WTC11 (cell line): ENCODE data around the gene ATP8B4. TPM values are rescaled to one million over a fixed set of nuclear protein-coding genes. Genes with fewer than 3 reads are reported as not detected.

Experiments used
- ATAC-seq: fragments of 200-7000 bp; cut with Tn5 transposase; 2 replicates; pipeline ENCODE4 v1.10.0; 2021; ENCODE audit warnings: mild to moderate bottlenecking, moderate library complexity
- CTCF ChIA-PET: fragments of 300-600 bp; sonication (Branson Sonifier 250); formaldehyde crosslinking; loops from one replicate; lab custom pipeline; 2021; ENCODE audit warnings: antibody characterized with exemption; lab: Charles Lee
- POLR2A ChIA-PET: fragments of 350-600 bp; sonication (Branson Sonifier 250); formaldehyde crosslinking; loops from one replicate; lab custom pipeline; 2021; ENCODE audit warnings: antibody characterized with exemption; lab: Charles Lee
- DNase-seq: peaks from one replicate; pipeline ENCODE4 v3.0.0; 2021; ENCODE audit warnings: low spot score
- H3K27ac Mint-ChIP-seq: 2 replicates; pipeline ENCODE4 v1.8.0; 2021; ENCODE audit warnings: mixed read lengths
- H3K27me3 Mint-ChIP-seq: 2 replicates; pipeline ENCODE4 v1.8.0; 2021; ENCODE audit warnings: low read depth, mild to moderate bottlenecking, moderate library complexity, mixed read lengths
- H3K36me3 Mint-ChIP-seq: 2 replicates; pipeline ENCODE4 v1.8.0; 2021; ENCODE audit warnings: mixed read lengths
- H3K4me1 Mint-ChIP-seq: 2 replicates; pipeline ENCODE4 v1.8.0; 2022; ENCODE audit warnings: mixed read lengths
- H3K4me3 Mint-ChIP-seq: 2 replicates; pipeline ENCODE4 v1.8.0; 2021; ENCODE audit warnings: mild to moderate bottlenecking, moderate library complexity, mixed read lengths
- H3K9me3 Mint-ChIP-seq: 2 replicates; pipeline ENCODE4 v1.8.0; 2021; ENCODE audit warnings: mixed read lengths
- CREM ChIP-seq: sonication (generic); formaldehyde crosslinking; IDR thresholded peaks from 2 replicates; pipeline ENCODE4 v1.8.1; 2022; ENCODE audit warnings: mild to moderate bottlenecking, missing genetic modification reagents, moderate library complexity
- ELF4 ChIP-seq: sonication (generic); formaldehyde crosslinking; IDR thresholded peaks from 2 replicates; pipeline ENCODE4 v1.8.1; 2022; ENCODE audit warnings: low read depth, mild to moderate bottlenecking, moderate library complexity, missing genetic modification reagents
- EMX1 ChIP-seq: fragments of 250-450 bp; sonication (Bioruptor Pico); IDR thresholded peaks from 2 replicates; pipeline ENCODE4 v1.8.0; 2021; ENCODE audit warnings: mild to moderate bottlenecking
- FOXJ3 ChIP-seq: sonication (generic); formaldehyde crosslinking; IDR thresholded peaks from 2 replicates; pipeline ENCODE4 v1.9.0; 2021; ENCODE audit warnings: missing genetic modification reagents, mild to moderate bottlenecking, borderline replicate concordance
- FOXP1 ChIP-seq: sonication (generic); formaldehyde crosslinking; IDR thresholded peaks from 2 replicates; pipeline ENCODE4 v1.8.0; 2022; ENCODE audit warnings: missing genetic modification reagents, mild to moderate bottlenecking, moderate library complexity, borderline replicate concordance
- GABPB1 ChIP-seq: sonication (generic); formaldehyde crosslinking; IDR thresholded peaks from 2 replicates; pipeline ENCODE4 v1.8.1; 2023; ENCODE audit warnings: mild to moderate bottlenecking, missing genetic modification reagents
- JAZF1 ChIP-seq: fragments of 250-450 bp; sonication (Bioruptor Pico); IDR thresholded peaks from 2 replicates; pipeline ENCODE4 v1.9.0; 2021; ENCODE audit warnings: moderate library complexity, mild to moderate bottlenecking, inconsistent platforms
- JUN ChIP-seq: sonication (generic); formaldehyde crosslinking; IDR thresholded peaks from 2 replicates; pipeline ENCODE4 v1.8.0; 2023; ENCODE audit warnings: mild to moderate bottlenecking, missing genetic modification reagents
- NR1H2 ChIP-seq: sonication (generic); formaldehyde crosslinking; IDR thresholded peaks from 2 replicates; pipeline ENCODE4 v1.9.0; 2021; ENCODE audit warnings: mild to moderate bottlenecking, moderate library complexity, missing genetic modification reagents
- RELA ChIP-seq: sonication (generic); formaldehyde crosslinking; IDR thresholded peaks from 2 replicates; pipeline ENCODE4 v1.8.1; 2022; ENCODE audit warnings: missing genetic modification reagents, mild to moderate bottlenecking, borderline replicate concordance
- SOX15 ChIP-seq: fragments of 250-450 bp; sonication (Bioruptor Pico); IDR thresholded peaks from 2 replicates; pipeline ENCODE4 v1.9.0; 2021; ENCODE audit warnings: mild to moderate bottlenecking
- ZNF263 ChIP-seq: sonication (generic); formaldehyde crosslinking; IDR thresholded peaks from 2 replicates; pipeline ENCODE4 v1.8.1; 2022; ENCODE audit warnings: low read depth, mild to moderate bottlenecking, moderate library complexity, missing genetic modification reagents
- ZNF317 ChIP-seq: sonication (generic); formaldehyde crosslinking; IDR thresholded peaks from 2 replicates; pipeline ENCODE4 v1.8.1; 2023; ENCODE audit warnings: low read depth, mild to moderate bottlenecking, moderate library complexity, missing genetic modification reagents, borderline replicate concordance
- ZNF396 ChIP-seq: fragments of 250-450 bp; sonication (Bioruptor Pico); IDR thresholded peaks from 2 replicates; pipeline ENCODE4 v1.8.0; 2021; ENCODE audit warnings: mild to moderate bottlenecking, moderate library complexity, borderline replicate concordance
- ZNF416 ChIP-seq: fragments of 250-450 bp; sonication (Bioruptor Pico); IDR thresholded peaks from 2 replicates; pipeline ENCODE4 v1.9.0; 2021; ENCODE audit warnings: mild to moderate bottlenecking, inconsistent platforms
- total RNA-seq: library from RNA; stranded (reverse); gene quantifications from 3 replicates; pipeline ENCODE4 v1.2.3, GENCODE V29; 2021
- TF ChIP-seq, protein P1 (sequence below): fragments of 250-450 bp; sonication (Bioruptor Pico); IDR thresholded peaks from 2 replicates; pipeline ENCODE4 v1.8.0; 2021; ENCODE audit warnings: mild to moderate bottlenecking
- TF ChIP-seq, protein P2 (sequence below): sonication (generic); formaldehyde crosslinking; IDR thresholded peaks from 2 replicates; pipeline ENCODE4 v1.8.0; 2022; ENCODE audit warnings: mild to moderate bottlenecking, missing genetic modification reagents
- TF ChIP-seq, protein P3 (sequence below): fragments of 250-450 bp; sonication (Bioruptor Pico); IDR thresholded peaks from 2 replicates; pipeline ENCODE4 v1.9.0; 2021; ENCODE audit warnings: mild to moderate bottlenecking
- TF ChIP-seq, protein P4 (sequence below): fragments of 200-600 bp; IDR thresholded peaks from 2 replicates; pipeline ENCODE4 v1.8.0; 2022; ENCODE audit warnings: antibody characterized with exemption
- TF ChIP-seq, protein P5 (sequence below): sonication (generic); formaldehyde crosslinking; conservative IDR thresholded peaks from 2 replicates; pipeline ENCODE4 v1.8.1; 2023; ENCODE audit warnings: mild to moderate bottlenecking, low read depth, missing genetic modification reagents, moderate library complexity
- TF ChIP-seq, protein P6 (sequence below): sonication (generic); formaldehyde crosslinking; IDR thresholded peaks from 2 replicates; pipeline ENCODE4 v1.8.1; 2023; ENCODE audit warnings: mild to moderate bottlenecking, missing genetic modification reagents
- TF ChIP-seq, protein P7 (sequence below): fragments of 250-450 bp; sonication (Bioruptor Pico); IDR thresholded peaks from 2 replicates; pipeline ENCODE4 v2.1.2; 2022; ENCODE audit warnings: mild to moderate bottlenecking, moderate library complexity
- TF ChIP-seq, protein P8 (sequence below): sonication (generic); formaldehyde crosslinking; IDR thresholded peaks from 2 replicates; pipeline ENCODE4 v1.8.0; 2022; ENCODE audit warnings: mild to moderate bottlenecking, missing genetic modification reagents
- TF ChIP-seq, protein P9 (sequence below): sonication (generic); formaldehyde crosslinking; IDR thresholded peaks from 2 replicates; pipeline ENCODE4 v1.8.1; 2022; ENCODE audit warnings: low read depth, mild to moderate bottlenecking, moderate library complexity, missing genetic modification reagents, borderline replicate concordance

The ATP8B4 gene
- total RNA-seq, 1 experiment from 2014 or later = 0.37 TPM

DNA sequence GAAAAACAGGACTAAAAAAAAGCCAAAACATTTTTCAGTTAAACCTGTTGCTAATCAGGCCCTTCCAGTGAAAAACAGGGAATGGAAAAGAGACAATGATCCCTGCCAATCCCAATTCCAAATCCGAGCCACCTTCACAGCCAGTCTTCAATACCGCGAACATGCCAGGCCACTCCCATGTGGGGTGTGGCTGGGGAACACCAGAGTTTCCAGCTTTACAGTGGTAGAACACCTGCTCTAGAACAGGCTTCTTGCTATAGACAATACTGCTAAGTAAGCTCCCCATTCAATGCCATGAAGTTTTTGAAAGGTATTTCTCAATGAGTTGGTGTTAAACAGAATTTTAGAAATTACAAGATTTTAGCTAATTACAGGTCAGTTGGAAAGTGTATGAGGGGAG is 228.3 kb downstream of the ATP8B4 start (continued):
- TF ChIP-seq, protein P1, sequence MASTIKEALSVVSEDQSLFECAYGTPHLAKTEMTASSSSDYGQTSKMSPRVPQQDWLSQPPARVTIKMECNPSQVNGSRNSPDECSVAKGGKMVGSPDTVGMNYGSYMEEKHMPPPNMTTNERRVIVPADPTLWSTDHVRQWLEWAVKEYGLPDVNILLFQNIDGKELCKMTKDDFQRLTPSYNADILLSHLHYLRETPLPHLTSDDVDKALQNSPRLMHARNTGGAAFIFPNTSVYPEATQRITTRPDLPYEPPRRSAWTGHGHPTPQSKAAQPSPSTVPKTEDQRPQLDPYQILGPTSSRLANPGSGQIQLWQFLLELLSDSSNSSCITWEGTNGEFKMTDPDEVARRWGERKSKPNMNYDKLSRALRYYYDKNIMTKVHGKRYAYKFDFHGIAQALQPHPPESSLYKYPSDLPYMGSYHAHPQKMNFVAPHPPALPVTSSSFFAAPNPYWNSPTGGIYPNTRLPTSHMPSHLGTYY (CRISPR knock-in tag) = no peak
- TF ChIP-seq, protein P2, sequence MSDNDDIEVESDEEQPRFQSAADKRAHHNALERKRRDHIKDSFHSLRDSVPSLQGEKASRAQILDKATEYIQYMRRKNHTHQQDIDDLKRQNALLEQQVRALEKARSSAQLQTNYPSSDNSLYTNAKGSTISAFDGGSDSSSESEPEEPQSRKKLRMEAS (CRISPR knock-in tag) = no peak
- no peak for TF ChIP-seq ELF4 (CRISPR knock-in tag)
- no peak for TF ChIP-seq FOXP1 (CRISPR knock-in tag)
- TF ChIP-seq EMX1 (CRISPR knock-in tag) = no peak
- TF ChIP-seq ZNF317 = no peak
- TF ChIP-seq, protein P3, sequence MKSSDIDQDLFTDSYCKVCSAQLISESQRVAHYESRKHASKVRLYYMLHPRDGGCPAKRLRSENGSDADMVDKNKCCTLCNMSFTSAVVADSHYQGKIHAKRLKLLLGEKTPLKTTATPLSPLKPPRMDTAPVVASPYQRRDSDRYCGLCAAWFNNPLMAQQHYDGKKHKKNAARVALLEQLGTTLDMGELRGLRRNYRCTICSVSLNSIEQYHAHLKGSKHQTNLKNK (CRISPR knock-in tag) = no peak
- TF ChIP-seq, all 79 proteins: peak for 0

DNA sequence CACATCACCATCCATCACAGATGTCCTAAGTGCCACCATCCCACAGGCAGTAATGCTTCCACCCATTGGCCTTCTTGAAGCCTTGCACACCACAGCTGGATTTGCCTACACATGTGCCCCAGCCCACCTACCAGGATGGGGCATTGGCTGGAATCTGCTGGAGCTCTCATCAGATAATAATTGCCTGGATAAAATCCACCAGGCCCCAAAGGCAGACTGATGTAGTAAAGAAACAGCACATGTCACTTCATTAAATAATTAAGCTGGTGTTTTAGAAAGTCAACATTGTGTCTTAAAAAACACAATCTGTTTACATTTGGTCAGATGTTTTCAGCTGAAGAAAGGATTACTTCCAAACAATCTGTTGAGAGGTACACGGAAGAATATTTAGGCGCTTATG is 229.5 kb downstream of the ATP8B4 start:
- POLR2A ChIA-PET = no interaction called here
- H3K4me1 Mint-ChIP-seq = peaks cover 2% of the 10 kb centered on the region
- CTCF ChIA-PET = interaction anchor here (2.0 kb wide), 1 partner anchor 13 kb away, joined by 9 read pairs; no protein-coding TSS in a partner anchor
- no peak overlapping the region for H3K27ac Mint-ChIP-seq
- H3K36me3 Mint-ChIP-seq = no peaks in the 10 kb centered on the region
- no peak overlapping the region for H3K4me3 Mint-ChIP-seq
- peaks cover 5% of the 10 kb centered on the region for H3K9me3 Mint-ChIP-seq
- no peaks in the 10 kb centered on the region; the same call in 1 of the 2 replicates for H3K27me3 Mint-ChIP-seq
- ATAC-seq = no peak
- TF ChIP-seq RELA (CRISPR knock-in tag) = no peak
- no peak for TF ChIP-seq CREM
- TF ChIP-seq, protein P4, sequence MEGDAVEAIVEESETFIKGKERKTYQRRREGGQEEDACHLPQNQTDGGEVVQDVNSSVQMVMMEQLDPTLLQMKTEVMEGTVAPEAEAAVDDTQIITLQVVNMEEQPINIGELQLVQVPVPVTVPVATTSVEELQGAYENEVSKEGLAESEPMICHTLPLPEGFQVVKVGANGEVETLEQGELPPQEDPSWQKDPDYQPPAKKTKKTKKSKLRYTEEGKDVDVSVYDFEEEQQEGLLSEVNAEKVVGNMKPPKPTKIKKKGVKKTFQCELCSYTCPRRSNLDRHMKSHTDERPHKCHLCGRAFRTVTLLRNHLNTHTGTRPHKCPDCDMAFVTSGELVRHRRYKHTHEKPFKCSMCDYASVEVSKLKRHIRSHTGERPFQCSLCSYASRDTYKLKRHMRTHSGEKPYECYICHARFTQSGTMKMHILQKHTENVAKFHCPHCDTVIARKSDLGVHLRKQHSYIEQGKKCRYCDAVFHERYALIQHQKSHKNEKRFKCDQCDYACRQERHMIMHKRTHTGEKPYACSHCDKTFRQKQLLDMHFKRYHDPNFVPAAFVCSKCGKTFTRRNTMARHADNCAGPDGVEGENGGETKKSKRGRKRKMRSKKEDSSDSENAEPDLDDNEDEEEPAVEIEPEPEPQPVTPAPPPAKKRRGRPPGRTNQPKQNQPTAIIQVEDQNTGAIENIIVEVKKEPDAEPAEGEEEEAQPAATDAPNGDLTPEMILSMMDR = no peak
- TF ChIP-seq, protein P5, sequence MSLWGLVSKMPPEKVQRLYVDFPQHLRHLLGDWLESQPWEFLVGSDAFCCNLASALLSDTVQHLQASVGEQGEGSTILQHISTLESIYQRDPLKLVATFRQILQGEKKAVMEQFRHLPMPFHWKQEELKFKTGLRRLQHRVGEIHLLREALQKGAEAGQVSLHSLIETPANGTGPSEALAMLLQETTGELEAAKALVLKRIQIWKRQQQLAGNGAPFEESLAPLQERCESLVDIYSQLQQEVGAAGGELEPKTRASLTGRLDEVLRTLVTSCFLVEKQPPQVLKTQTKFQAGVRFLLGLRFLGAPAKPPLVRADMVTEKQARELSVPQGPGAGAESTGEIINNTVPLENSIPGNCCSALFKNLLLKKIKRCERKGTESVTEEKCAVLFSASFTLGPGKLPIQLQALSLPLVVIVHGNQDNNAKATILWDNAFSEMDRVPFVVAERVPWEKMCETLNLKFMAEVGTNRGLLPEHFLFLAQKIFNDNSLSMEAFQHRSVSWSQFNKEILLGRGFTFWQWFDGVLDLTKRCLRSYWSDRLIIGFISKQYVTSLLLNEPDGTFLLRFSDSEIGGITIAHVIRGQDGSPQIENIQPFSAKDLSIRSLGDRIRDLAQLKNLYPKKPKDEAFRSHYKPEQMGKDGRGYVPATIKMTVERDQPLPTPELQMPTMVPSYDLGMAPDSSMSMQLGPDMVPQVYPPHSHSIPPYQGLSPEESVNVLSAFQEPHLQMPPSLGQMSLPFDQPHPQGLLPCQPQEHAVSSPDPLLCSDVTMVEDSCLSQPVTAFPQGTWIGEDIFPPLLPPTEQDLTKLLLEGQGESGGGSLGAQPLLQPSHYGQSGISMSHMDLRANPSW (CRISPR knock-in tag) = no peak
- TF ChIP-seq NR1H2 (CRISPR knock-in tag) = no peak
- TF ChIP-seq ZNF396 = no peak
- TF ChIP-seq, protein P6, sequence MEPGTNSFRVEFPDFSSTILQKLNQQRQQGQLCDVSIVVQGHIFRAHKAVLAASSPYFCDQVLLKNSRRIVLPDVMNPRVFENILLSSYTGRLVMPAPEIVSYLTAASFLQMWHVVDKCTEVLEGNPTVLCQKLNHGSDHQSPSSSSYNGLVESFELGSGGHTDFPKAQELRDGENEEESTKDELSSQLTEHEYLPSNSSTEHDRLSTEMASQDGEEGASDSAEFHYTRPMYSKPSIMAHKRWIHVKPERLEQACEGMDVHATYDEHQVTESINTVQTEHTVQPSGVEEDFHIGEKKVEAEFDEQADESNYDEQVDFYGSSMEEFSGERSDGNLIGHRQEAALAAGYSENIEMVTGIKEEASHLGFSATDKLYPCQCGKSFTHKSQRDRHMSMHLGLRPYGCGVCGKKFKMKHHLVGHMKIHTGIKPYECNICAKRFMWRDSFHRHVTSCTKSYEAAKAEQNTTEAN (CRISPR knock-in tag) = no peak
- TF ChIP-seq ZNF263 (CRISPR knock-in tag) = no peak
- no peak for TF ChIP-seq ZNF416 (CRISPR knock-in tag)
- TF ChIP-seq, protein P7, sequence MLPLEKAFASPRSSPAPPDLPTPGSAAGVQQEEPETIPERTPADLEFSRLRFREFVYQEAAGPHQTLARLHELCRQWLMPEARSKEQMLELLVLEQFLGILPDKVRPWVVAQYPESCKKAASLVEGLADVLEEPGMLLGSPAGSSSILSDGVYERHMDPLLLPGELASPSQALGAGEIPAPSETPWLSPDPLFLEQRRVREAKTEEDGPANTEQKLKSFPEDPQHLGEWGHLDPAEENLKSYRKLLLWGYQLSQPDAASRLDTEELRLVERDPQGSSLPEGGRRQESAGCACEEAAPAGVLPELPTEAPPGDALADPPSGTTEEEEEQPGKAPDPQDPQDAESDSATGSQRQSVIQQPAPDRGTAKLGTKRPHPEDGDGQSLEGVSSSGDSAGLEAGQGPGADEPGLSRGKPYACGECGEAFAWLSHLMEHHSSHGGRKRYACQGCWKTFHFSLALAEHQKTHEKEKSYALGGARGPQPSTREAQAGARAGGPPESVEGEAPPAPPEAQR = no peak
- no peak for TF ChIP-seq GABPB1
- TF ChIP-seq JAZF1 (CRISPR knock-in tag) = no peak
- TF ChIP-seq SOX15 (CRISPR knock-in tag) = no peak
- TF ChIP-seq FOXJ3 (CRISPR knock-in tag) = no peak
- TF ChIP-seq JUN (CRISPR knock-in tag) = no peak
- TF ChIP-seq, protein P8, sequence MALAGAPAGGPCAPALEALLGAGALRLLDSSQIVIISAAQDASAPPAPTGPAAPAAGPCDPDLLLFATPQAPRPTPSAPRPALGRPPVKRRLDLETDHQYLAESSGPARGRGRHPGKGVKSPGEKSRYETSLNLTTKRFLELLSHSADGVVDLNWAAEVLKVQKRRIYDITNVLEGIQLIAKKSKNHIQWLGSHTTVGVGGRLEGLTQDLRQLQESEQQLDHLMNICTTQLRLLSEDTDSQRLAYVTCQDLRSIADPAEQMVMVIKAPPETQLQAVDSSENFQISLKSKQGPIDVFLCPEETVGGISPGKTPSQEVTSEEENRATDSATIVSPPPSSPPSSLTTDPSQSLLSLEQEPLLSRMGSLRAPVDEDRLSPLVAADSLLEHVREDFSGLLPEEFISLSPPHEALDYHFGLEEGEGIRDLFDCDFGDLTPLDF (CRISPR knock-in tag) = no peak
- TF ChIP-seq, protein P9, sequence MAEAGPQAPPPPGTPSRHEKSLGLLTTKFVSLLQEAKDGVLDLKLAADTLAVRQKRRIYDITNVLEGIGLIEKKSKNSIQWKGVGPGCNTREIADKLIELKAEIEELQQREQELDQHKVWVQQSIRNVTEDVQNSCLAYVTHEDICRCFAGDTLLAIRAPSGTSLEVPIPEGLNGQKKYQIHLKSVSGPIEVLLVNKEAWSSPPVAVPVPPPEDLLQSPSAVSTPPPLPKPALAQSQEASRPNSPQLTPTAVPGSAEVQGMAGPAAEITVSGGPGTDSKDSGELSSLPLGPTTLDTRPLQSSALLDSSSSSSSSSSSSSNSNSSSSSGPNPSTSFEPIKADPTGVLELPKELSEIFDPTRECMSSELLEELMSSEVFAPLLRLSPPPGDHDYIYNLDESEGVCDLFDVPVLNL (CRISPR knock-in tag) = no peak
- no peak for DNase-seq
